Kidney tubule cell (primary cell): ENCODE results near the gene SPATA31D4.

ENCODE experiments used
- DNase-seq: peaks from one replicate; pipeline ENCODE4 v3.0.0-alpha.2; 2018; ENCODE audit warnings: low spot score

The SPATA31D4 gene

GRCh38 chr9:81964218-81965171 is 36.3 kb downstream of the SPATA31D4 start:
- DNase-seq = no peak

- DNase-seq = no peak
Measured at GRCh38 chr9:81968026-81968425, 39.8 kb downstream of the SPATA31D4 start.

DNA sequence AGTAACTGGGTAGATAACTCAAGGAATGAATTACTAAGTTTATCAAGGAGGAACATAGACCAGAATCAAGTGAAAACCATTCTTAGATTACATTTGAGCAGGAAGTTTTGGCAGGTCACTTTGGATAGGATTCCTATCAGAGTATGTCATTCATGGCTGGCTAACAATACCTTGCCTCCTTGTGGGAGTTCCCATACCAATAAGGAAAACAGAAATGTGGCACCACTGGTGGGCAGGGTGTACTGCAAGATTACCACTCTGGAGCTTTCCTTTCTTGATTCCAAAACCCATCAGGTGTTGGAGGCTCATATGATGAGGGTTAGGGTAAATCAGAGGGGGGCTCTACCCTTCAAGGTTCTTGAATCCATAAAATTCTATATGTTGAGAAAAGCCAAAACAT is 41.7 kb downstream of the SPATA31D4 start:
- peak; percentile 70 for DNase-seq

GRCh38 chr9:81971727-81972126 is 43.5 kb downstream of the SPATA31D4 start:
- DNase-seq = no peak

- DNase-seq = no peak
Measured at GRCh38 chr9:81974764-81975163, 46.5 kb downstream of the SPATA31D4 start.

DNA sequence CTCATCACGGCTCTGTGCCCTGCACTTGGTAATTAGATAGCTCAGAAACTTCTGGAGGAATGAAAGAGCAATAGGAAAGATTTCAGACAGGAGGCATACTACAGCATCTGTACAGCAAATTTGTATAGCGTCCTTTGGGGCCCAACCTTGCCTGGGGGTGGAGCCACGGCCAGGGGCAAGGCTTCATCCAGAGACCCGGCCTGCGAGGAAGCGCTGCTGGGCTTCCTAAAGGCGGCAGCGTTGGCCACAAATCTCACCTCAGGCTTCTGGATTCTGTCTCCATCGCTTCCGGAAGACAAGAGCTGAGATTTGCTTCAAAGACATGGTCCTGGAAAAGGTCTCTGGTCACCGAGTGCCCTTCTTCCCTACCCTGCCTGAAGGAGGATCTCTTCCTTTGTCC is 48.1 kb downstream of the SPATA31D4 start:
- no peak for DNase-seq

DNA sequence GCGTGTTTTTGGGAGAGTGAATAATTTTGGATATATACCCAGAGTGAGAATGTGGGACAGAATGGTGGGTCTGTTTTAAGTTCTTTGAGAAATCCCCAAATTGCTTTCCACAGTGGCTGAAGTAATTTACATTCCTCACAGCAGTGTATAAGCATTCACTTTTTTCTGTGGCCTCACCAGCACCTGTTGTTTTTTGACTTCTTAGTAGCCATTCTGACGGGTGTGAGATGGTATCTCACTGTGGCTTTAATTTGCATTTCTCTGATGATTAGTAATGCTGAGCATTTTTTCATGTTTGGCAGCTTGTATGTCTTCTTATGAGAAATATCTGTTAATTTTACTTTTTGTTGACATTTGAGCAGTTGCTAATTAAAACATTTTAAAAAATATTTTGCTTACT is 51.0 kb downstream of the SPATA31D4 start:
- DNase-seq = no peak

- no peak for DNase-seq
Measured at GRCh38 chr9:81980568-81980967, 52.3 kb downstream of the SPATA31D4 start.

GRCh38 chr9:81981883-81982282 is 53.7 kb downstream of the SPATA31D4 start:
- DNase-seq = no peak
